Activated T-cell treated with anti-CD3 and anti-CD28 coated beads, Interleukin-2, amount 50 U/mL, for 1 hour (primary cell): Measurements from ENCODE around the gene AATF.

ENCODE experiments used
- DNase-seq: peaks from one replicate; pipeline ENCODE4 v3.0.0-alpha.2; 2020

AATF gene

GRCh38 chr17:36983618-36984017 is 34.9 kb downstream of the AATF start:
- no peak for DNase-seq

GRCh38 chr17:36989173-36989572 is 40.4 kb downstream of the AATF start:
- DNase-seq, result no peak

- no peak for DNase-seq
Observed at GRCh38 chr17:36992701-36993100, 43.9 kb downstream of the AATF start.

GRCh38 chr17:36993227-36993626 is 44.5 kb downstream of the AATF start:
- no peak for DNase-seq

- DNase-seq, result no peak
Observed at GRCh38 chr17:36994438-36994837, 45.7 kb downstream of the AATF start.

- no peak for DNase-seq
Observed at GRCh38 chr17:36999471-36999870, 50.7 kb downstream of the AATF start.

- no peak for DNase-seq
Observed at GRCh38 chr17:37016780-37017179, 68.0 kb downstream of the AATF start.

- DNase-seq, result no peak
Observed at GRCh38 chr17:37017404-37017803, 68.7 kb downstream of the AATF start.

GRCh38 chr17:37019117-37019740 is 70.5 kb downstream of the AATF start:
- no peak for DNase-seq

- DNase-seq, result no peak
Observed at GRCh38 chr17:37019741-37020129, 71.0 kb downstream of the AATF start.

GRCh38 chr17:37024181-37024637 is 75.5 kb downstream of the AATF start:
- no peak for DNase-seq

GRCh38 chr17:37025238-37025637 is 76.5 kb downstream of the AATF start:
- DNase-seq, result no peak

GRCh38 chr17:37025847-37026530 is 77.2 kb downstream of the AATF start:
- no peak for DNase-seq

- DNase-seq, result no peak
Observed at GRCh38 chr17:37026531-37026869, 77.7 kb downstream of the AATF start.

GRCh38 chr17:37028040-37028439 is 79.3 kb downstream of the AATF start:
- no peak for DNase-seq

GRCh38 chr17:37031493-37032083 is 82.8 kb downstream of the AATF start:
- no peak for DNase-seq

- no peak for DNase-seq
Observed at GRCh38 chr17:37037590-37038155, 88.9 kb downstream of the AATF start.

- DNase-seq, result no peak
Observed at GRCh38 chr17:37039269-37039668, 90.5 kb downstream of the AATF start.

- no peak for DNase-seq
Observed at GRCh38 chr17:37041932-37042331, 93.2 kb downstream of the AATF start.

- DNase-seq, result no peak
Observed at GRCh38 chr17:37043201-37043600, 94.4 kb downstream of the AATF start.

- no peak for DNase-seq
Observed at GRCh38 chr17:37045351-37045922, 96.7 kb downstream of the AATF start.

GRCh38 chr17:37047631-37048104 is 98.9 kb downstream of the AATF start:
- peak; percentile 81 for DNase-seq

GRCh38 chr17:37048811-37049210 is 100.1 kb downstream of the AATF start:
- no peak for DNase-seq

GRCh38 chr17:37050920-37051319 is 102.2 kb downstream of the AATF start:
- no peak for DNase-seq
